Adrenal gland (tissue), 12 donors: ENCODE measurements around the gene MARCHF2. TPM values are rescaled to one million over a fixed set of nuclear protein-coding genes. Genes with fewer than 3 reads are reported as not detected.

Source experiments
- DNase-seq, 7 donors: peaks; one replicate each; pipeline ENCODE4 v3.0.0-alpha.2; 2019 to 2020
- H3K27ac ChIP-seq, 5 donors: fragments of 200-600 bp; sonication (generic) in 4 of 5; 1 replicate in 3 of 5; 2 replicates in 2 of 5; pipeline versions ENCODE4 v1.5.1 to v1.8.0; 2016 to 2020; ENCODE audit warnings: mild to moderate bottlenecking in 1 of 5
- H3K27me3 ChIP-seq: fragments of 200-600 bp; 2 replicates; pipeline ENCODE4 v1.8.0; 2021
- H3K36me3 ChIP-seq, 2 donors: fragments of 200-600 bp; replicated peaks in 1 of 2; 1 replicate in 1 of 2; 2 replicates in 1 of 2; pipeline versions ENCODE4 v1.5.1 to v1.8.0; 2018 to 2022
- H3K4me1 ChIP-seq, 2 donors: fragments of 200-600 bp; replicated peaks in 1 of 2; 1 replicate in 1 of 2; 2 replicates in 1 of 2; pipeline versions ENCODE4 v1.5.1 to v1.8.0; 2018 to 2021
- H3K4me3 ChIP-seq, 4 donors: fragments of 200-600 bp; sonication (generic) in 3 of 4; one replicate each; pipeline ENCODE4 v1.5.1; 2016 to 2018
- H3K9me3 ChIP-seq, 3 donors: fragments of 200-600 bp; sonication (generic) in 1 of 3; replicated peaks in 1 of 3; 1 replicate in 2 of 3; 2 replicates in 1 of 3; pipeline versions ENCODE4 v1.5.1 to v1.8.0; 2016 to 2021
- CTCF ChIP-seq, 6 experiments: fragments of 450-650 bp in 4 of 6; fragments of 200-600 bp in 2 of 6; sonication (generic) in 1 of 6; IDR thresholded peaks; 1 replicate in 5 of 6; 2 replicates in 1 of 6; pipeline versions ENCODE4 v1.5.1 to v1.8.0; 2016 to 2021; ENCODE audit warnings: antibody characterized with exemption in 6 of 6, mild to moderate bottlenecking in 2 of 6, moderate library complexity in 1 of 6
- POLR2A ChIP-seq, 2 donors: fragments of 450-650 bp; IDR thresholded peaks; one replicate each; pipeline ENCODE4 v1.6.1; 2017; ENCODE audit warnings: antibody characterized with exemption in 2 of 2, mild to moderate bottlenecking in 2 of 2, moderate library complexity in 1 of 2
- WGBS, 4 donors: extraction: QIAGEN DNeasy Blood & Tissue Kit in 2 of 4; methylation state at CpG; one replicate each; pipeline versions ENCODE4 v1.1.5 to v1.1.7; 2013 to 2017; 5-methylcytosine and 5-hydroxymethylcytosine counted together
- intact Hi-C, 2 donors: fragments of 100-400 bp; cut with DNase I; formaldehyde crosslinking; loops; one replicate each; pipeline versions ENCODE4 v1.14.1 to v1.15.0; 2022 to 2023
- microRNA-seq, 3 donors: library from miRNA; unstranded; fragments of <30 nt; microRNA quantifications; one replicate each; pipeline ENCODE4, GENCODE V29; 2017 to 2020
- polyA plus RNA-seq, 3 donors: library from polyadenylated mRNA; stranded (reverse); fragments of 200-250 nt in 2 of 3; fragments of 350-450 nt in 1 of 3; fragmentation: Illumina TruSeq in 1 of 3; extraction: RNeasy Lipid Tissue Mini Kit (QIAGEN cat#74804) in 1 of 3; gene quantifications; one replicate each; pipeline ENCODE4 v1.2.3, GENCODE V29; 2013 to 2014
- small RNA-seq, 2 donors: library from RNA; depleted of rRNA; stranded (forward); fragments of <200 nt; gene quantifications; one replicate each; pipeline ENCODE3, GENCODE V24; 2016
- total RNA-seq, 9 donors: library from RNA; depleted of rRNA in 4 of 9; stranded (reverse); fragments of >200 nt in 4 of 9; fragments of 120-200 nt in 1 of 9; fragmentation: NEBNext Ultra II Directional in 1 of 9; extraction: Animal tissue kit (Norgen Biotek cat#: 25700) in 1 of 9; gene quantifications; one replicate each; pipeline versions ENCODE4 v1.1.0 to v1.2.4, GENCODE V29; 2013 to 2023
- donor health status: healthy with polysubstance abuse.
- donor health status: Bipolar disorder and iron deficiency.
- donor health status: DM: yes; HTN: yes; CAD: no.
- donor health status: DM: no; HTN: no; CAD: no.
- donor health status: DM: no; HTN: no; CAD: no.
- donor health status: DM: yes; HTN: yes; CAD: no.

Gene MARCHF2
- total and polyA plus RNA-seq, 12 donors: 13.1 to 200 (median 45.8) TPM

DNA sequence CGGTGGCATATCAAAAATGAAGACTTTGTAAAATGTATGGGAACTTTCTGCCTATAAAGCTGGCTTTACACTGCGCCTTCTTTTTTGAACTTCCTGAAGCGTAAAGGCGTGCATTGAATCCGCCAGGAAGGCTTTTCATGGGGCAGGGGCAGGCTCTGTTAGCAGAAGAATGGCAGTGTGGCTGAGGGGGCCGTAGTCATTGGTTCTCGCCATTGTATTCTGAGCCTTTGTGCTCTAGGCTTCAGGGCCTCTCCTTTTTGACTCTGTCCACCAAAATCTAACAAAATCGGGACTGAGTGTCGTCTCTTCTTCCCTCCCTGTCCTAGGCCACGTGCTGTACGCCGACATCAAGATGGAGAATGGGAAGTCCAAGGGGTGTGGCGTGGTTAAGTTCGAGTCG is 75.3 kb downstream of the MARCHF2 start:
- Histone ChIP-seq H3K4me3 (no peak overlapping the region), H3K4me1 (no peaks in the 10 kb centered on the region), H3K36me3 (peaks cover 0 to 61% of the 10 kb centered on the region in 2 donors), H3K27ac (peak overlapping the region in 1 of 5 donors; percentile 32), H3K27me3 (no peaks in the 10 kb centered on the region), H3K9me3 (no peaks in the 10 kb centered on the region)
- TF ChIP-seq POLR2A (IDR thresholded peaks at IDR 0.05) (no peak), CTCF (IDR thresholded peaks at IDR 0.05) (no peak)
- DNase-seq: no peak
- intact Hi-C loops: no loop called here
- 74 to 81% (median 76%) methylated on average over 15 of the region's 15 CpGs for WGBS, 4 donors

Small RNA genes within 50 kb of the gene (microRNA-seq; reads per million reads assigned to microRNA genes)
- 1.1 to 2.2 (median 1.1) reads per million in 3 donors for gene MIR4999

Small RNA genes within 50 kb of the gene (small RNA-seq; reads per million reads assigned to genes)
- gene MIR4999: 0 reads per million in 2 donors

Other genes starting within 250 kb of the MARCHF2 start
- gene CERS4, start 203.9 kb upstream of the MARCHF2 start, total RNA-seq: 10 to 100 TPM; 11.7 to 64.4 (median 33.9) TPM
- gene CERS4, start 203.9 kb upstream of the MARCHF2 start, polyA plus RNA-seq: 10 to 100 TPM in 2 of 3 donors, 1 to 10 TPM in 1; 5.5 to 34.9 (median 26.5) TPM
- 100 to 1,000 TPM in 1 of 9 donors, 10 to 100 TPM in 8; 29.7 to 129 (median 57.4) TPM for gene CD320, start 104.9 kb upstream of the MARCHF2 start, total RNA-seq
- 10 to 100 TPM; 12.0 to 61.4 (median 34.1) TPM for gene CD320, start 104.9 kb upstream of the MARCHF2 start, polyA plus RNA-seq
- 100 to 1,000 TPM in 1 of 9 donors, 10 to 100 TPM in 7, 1 to 10 TPM in 1; 5.3 to 208 (median 73.7) TPM for gene NDUFA7, start 91.9 kb upstream of the MARCHF2 start, total RNA-seq
- 100 to 1,000 TPM; 140 to 502 (median 202) TPM for gene NDUFA7, start 91.9 kb upstream of the MARCHF2 start, polyA plus RNA-seq
- 1,000 to 10,000 TPM in 4 of 9 donors, 100 to 1,000 TPM in 5; 220 to 1,896 (median 578) TPM for gene RPS28, start 91.8 kb upstream of the MARCHF2 start, total RNA-seq
- 1,000 to 10,000 TPM in 1 of 3 donors, 100 to 1,000 TPM in 2; 155 to 1,715 (median 649) TPM for gene RPS28, start 91.8 kb upstream of the MARCHF2 start, polyA plus RNA-seq
- 10 to 100 TPM in 7 of 9 donors, 1 to 10 TPM in 2; 6.8 to 27.7 (median 16.4) TPM for gene KANK3, start 70.0 kb upstream of the MARCHF2 start, total RNA-seq
- 10 to 100 TPM in 2 of 3 donors, under 1 TPM in 1; 0.38 to 27.8 (median 23.6) TPM for gene KANK3, start 70.0 kb upstream of the MARCHF2 start, polyA plus RNA-seq
- 100 to 1,000 TPM in 2 of 9 donors, 10 to 100 TPM in 5, 1 to 10 TPM in 1, under 1 TPM in 1; 0.33 to 141 (median 23.3) TPM for gene ANGPTL4, start 49.1 kb upstream of the MARCHF2 start, total RNA-seq
- gene ANGPTL4, start 49.1 kb upstream of the MARCHF2 start, polyA plus RNA-seq: 10 to 100 TPM in 2 of 3 donors, 1 to 10 TPM in 1; 4.9 to 54.0 (median 46.8) TPM
- gene RAB11B, start 22.9 kb upstream of the MARCHF2 start, total RNA-seq: 100 to 1,000 TPM in 3 of 9 donors, 10 to 100 TPM in 6; 10.7 to 155 (median 79.5) TPM
- 100 to 1,000 TPM in 1 of 3 donors, 10 to 100 TPM in 2; 24.6 to 147 (median 64.9) TPM for gene RAB11B, start 22.9 kb upstream of the MARCHF2 start, polyA plus RNA-seq
- gene HNRNPM, start 31.7 kb downstream of the MARCHF2 start, total RNA-seq: 100 to 1,000 TPM in 4 of 9 donors, 10 to 100 TPM in 5; 51.7 to 164 (median 78.0) TPM
- 100 to 1,000 TPM in 1 of 3 donors, 10 to 100 TPM in 2; 65.0 to 262 (median 76.7) TPM for gene HNRNPM, start 31.7 kb downstream of the MARCHF2 start, polyA plus RNA-seq
- 1 to 10 TPM in 6 of 9 donors, under 1 TPM in 3; 0.24 to 3.1 (median 1.9) TPM for gene PRAM1, start 89.3 kb downstream of the MARCHF2 start, total RNA-seq
- 10 to 100 TPM in 1 of 3 donors, 1 to 10 TPM in 1, under 1 TPM in 1; 0.20 to 21.4 (median 4.4) TPM for gene PRAM1, start 89.3 kb downstream of the MARCHF2 start, polyA plus RNA-seq
- gene ZNF414, start 100.9 kb downstream of the MARCHF2 start, total RNA-seq: 10 to 100 TPM in 8 of 9 donors, 1 to 10 TPM in 1; 2.9 to 64.6 (median 25.0) TPM
- 100 to 1,000 TPM in 1 of 3 donors, 10 to 100 TPM in 1, 1 to 10 TPM in 1; 5.2 to 103 (median 49.6) TPM for gene ZNF414, start 100.9 kb downstream of the MARCHF2 start, polyA plus RNA-seq
- 10 to 100 TPM in 8 of 9 donors, 1 to 10 TPM in 1; 1.7 to 27.1 (median 20.1) TPM for gene MYO1F, start 164.1 kb downstream of the MARCHF2 start, total RNA-seq
- gene MYO1F, start 164.1 kb downstream of the MARCHF2 start, polyA plus RNA-seq: 10 to 100 TPM in 2 of 3 donors, 1 to 10 TPM in 1; 4.9 to 62.5 (median 11.7) TPM
- gene ADAMTS10, start 197.4 kb downstream of the MARCHF2 start, total RNA-seq: 100 to 1,000 TPM in 1 of 9 donors, 10 to 100 TPM in 7, 1 to 10 TPM in 1; 7.6 to 100 (median 25.3) TPM
- gene ADAMTS10, start 197.4 kb downstream of the MARCHF2 start, polyA plus RNA-seq: 100 to 1,000 TPM in 1 of 3 donors, 10 to 100 TPM in 1, 1 to 10 TPM in 1; 2.0 to 190 (median 57.4) TPM
- gene NFILZ, start 217.3 kb downstream of the MARCHF2 start, total RNA-seq: not detected
- gene NFILZ, start 217.3 kb downstream of the MARCHF2 start, polyA plus RNA-seq: not detected